K562 (cell line): Measurements from ENCODE around the gene DCUN1D2. TPM values are rescaled to one million over a fixed set of nuclear protein-coding genes. Genes with fewer than 3 reads are reported as not detected.

ENCODE experiments used
- AFF1 ChIP-seq, 2 experiments: fragments of 450-650 bp; IDR thresholded peaks; 2 replicates each; pipeline ENCODE4 v1.6.1; 2018; ENCODE audit warnings: mild to moderate bottlenecking in 2 of 2, low read depth in 1 of 2; ENCODE audit not compliant: partially characterized antibody in 2 of 2
- ARID3B ChIP-seq: fragments of 250-450 bp; sonication (Bioruptor Pico); IDR thresholded peaks from 2 replicates; pipeline ENCODE4 v1.4.0; 2020; ENCODE audit warnings: borderline replicate concordance
- L3MBTL2 ChIP-seq: fragments of 450-650 bp; IDR thresholded peaks from 2 replicates; pipeline ENCODE4 v1.6.1; 2016; ENCODE audit warnings: mild to moderate bottlenecking, moderate library complexity
- MGA ChIP-seq: fragments of 450-650 bp; IDR thresholded peaks from 2 replicates; pipeline ENCODE4 v1.6.1; 2016; ENCODE audit warnings: mild to moderate bottlenecking, moderate library complexity
- MTA1 ChIP-seq: fragments of 450-650 bp; IDR thresholded peaks from 2 replicates; pipeline ENCODE4 v1.6.1; 2017; ENCODE audit warnings: borderline replicate concordance
- NCOR1 ChIP-seq: fragments of 450-650 bp; IDR thresholded peaks from 2 replicates; pipeline ENCODE4 v1.6.1; 2016; ENCODE audit warnings: mild to moderate bottlenecking, moderate library complexity
- POLR2H ChIP-seq: IDR thresholded peaks from 2 replicates; pipeline ENCODE4 v1.6.1; 2016; ENCODE audit warnings: missing genetic modification characterization, low read depth, mild to moderate bottlenecking, control low read depth, missing compliant biosample characterization, moderate library complexity
- polyA plus RNA-seq, 8 experiments: library from polyadenylated mRNA; depleted of rRNA in 4 of 8; stranded (reverse) in 5 of 8; unstranded in 3 of 8; fragments of >200 nt; fragmentation: Nextera tagmentation in 2 of 8; fragmentation: Illumina TruSeq in 1 of 8; extraction: Ambion mirVana in 2 of 8; extraction: Trizol in 1 of 8; gene quantifications; 2 replicates each; pipeline versions ENCODE4 v1.2.1 to v1.2.3, GENCODE V29; 2011 to 2014; ENCODE audit warnings: inconsistent platforms in 1 of 8, missing spikeins in 1 of 8
- total RNA-seq, 7 experiments: library from RNA; depleted of rRNA in 6 of 7; stranded (reverse); fragments of >200 nt in 6 of 7; fragmentation: Illumina TruSeq in 2 of 7; extraction: Trizol in 2 of 7; gene quantifications; 2 replicates each; pipeline versions ENCODE4 v1.2.1 to v1.2.3, GENCODE V29; 2011 to 2021; ENCODE audit warnings: low replicate concordance in 1 of 7

The DCUN1D2 gene
- total and polyA plus RNA-seq, 9 of the 15 experiments (the other 6 are each of a cell fraction or from before 2014, with no cell fraction given): 2.1 to 16.8 (median 11.1) TPM

GRCh38 chr13:113493315-113493951 lies 2.9 kb upstream of the DCUN1D2 start (continued):
- TF ChIP-seq MGA (0 out of 2 replicates have a peak, but pooled peaks have one; percentile 37), NCOR1 (0 out of 2 replicates have a peak, but pooled peaks have one; percentile 19), AFF1 (IDR thresholded peaks at IDR 0.05; ENCODE audit: low read depth in 1 of 2, partially characterized antibody in 2 of 2) (peak in 1 of 2 experiments; percentile 45), L3MBTL2 (peak; percentile 60), ARID3B (no peak), MTA1 (no peak), POLR2H (tag) (peak; percentile 51; the same call in 1 of the 2 replicates)
